NCI-H128 (cell line): ENCODE data around the gene METTL27.
"Not testable (repeated sequence)": the region's sequence is repeated elsewhere in the genome, so short reads cannot be mapped to it uniquely, and the experiment has no call there.

Experiments
- DNase-seq: peaks from one replicate; lab custom pipeline; 2025; ENCODE audit not compliant: unreplicated experiment; lab: John Stamatoyannopoulos, UW

METTL27 gene

GRCh38 chr7:73839743-73840714 is 2.3 kb downstream of the METTL27 start:
- no peak for DNase-seq

GRCh38 chr7:73839290-73839689 is 3.0 kb downstream of the METTL27 start:
- no peak for DNase-seq

GRCh38 chr7:73838642-73839041 is 3.7 kb downstream of the METTL27 start:
- DNase-seq, result no peak

- not testable (repeated sequence) for DNase-seq
Observed at GRCh38 chr7:73837167-73837566, 5.1 kb downstream of the METTL27 start.

- DNase-seq, result no peak
Observed at GRCh38 chr7:73834626-73835191, 7.6 kb downstream of the METTL27 start.

GRCh38 chr7:73833251-73833919 is 8.9 kb downstream of the METTL27 start:
- no peak for DNase-seq

GRCh38 chr7:73832806-73833205 is 9.5 kb downstream of the METTL27 start:
- DNase-seq, result no peak

GRCh38 chr7:73831834-73832651 is 10.3 kb downstream of the METTL27 start:
- DNase-seq, result peak; percentile 75

- DNase-seq, result no peak
Observed at GRCh38 chr7:73831584-73831833, 10.8 kb downstream of the METTL27 start.

GRCh38 chr7:73830681-73831583 is 11.4 kb downstream of the METTL27 start, which contains the start of gene CLDN4:
CLDN4 (plus strand) TSS chr7:73830996; CDS start chr7:73831202, 206 bp downstream.
- peak; percentile 41 for DNase-seq

GRCh38 chr7:73829921-73830680 is 12.2 kb downstream of the METTL27 start:
- DNase-seq, result no peak

- DNase-seq, result no peak
Observed at GRCh38 chr7:73829505-73829904, 12.8 kb downstream of the METTL27 start.

GRCh38 chr7:73828972-73829371 is 13.3 kb downstream of the METTL27 start:
- no peak for DNase-seq

- DNase-seq, result peak; percentile 71
Observed at GRCh38 chr7:73828107-73828803, 14.1 kb downstream of the METTL27 start.

- DNase-seq, result peak; percentile 95
Observed at GRCh38 chr7:73827567-73828106, 14.7 kb downstream of the METTL27 start.

- no peak for DNase-seq
Observed at GRCh38 chr7:73824986-73825385, 17.3 kb downstream of the METTL27 start.

GRCh38 chr7:73823873-73824592 is 18.3 kb downstream of the METTL27 start:
- no peak for DNase-seq

- DNase-seq, result no peak
Observed at GRCh38 chr7:73823257-73823656, 19.1 kb downstream of the METTL27 start.
